ENCODE measurements around the gene GRID2. TPM values are rescaled to one million over a fixed set of nuclear protein-coding genes. Genes with fewer than 3 reads are reported as not detected.
"Not testable (repeated sequence)": the region's sequence is repeated elsewhere in the genome, so short reads cannot be mapped to it uniquely, and the experiment has no call there.

The GRID2 gene
- total RNA-seq, 1 donor from 2014 or later, result 1.3 TPM

DNA sequence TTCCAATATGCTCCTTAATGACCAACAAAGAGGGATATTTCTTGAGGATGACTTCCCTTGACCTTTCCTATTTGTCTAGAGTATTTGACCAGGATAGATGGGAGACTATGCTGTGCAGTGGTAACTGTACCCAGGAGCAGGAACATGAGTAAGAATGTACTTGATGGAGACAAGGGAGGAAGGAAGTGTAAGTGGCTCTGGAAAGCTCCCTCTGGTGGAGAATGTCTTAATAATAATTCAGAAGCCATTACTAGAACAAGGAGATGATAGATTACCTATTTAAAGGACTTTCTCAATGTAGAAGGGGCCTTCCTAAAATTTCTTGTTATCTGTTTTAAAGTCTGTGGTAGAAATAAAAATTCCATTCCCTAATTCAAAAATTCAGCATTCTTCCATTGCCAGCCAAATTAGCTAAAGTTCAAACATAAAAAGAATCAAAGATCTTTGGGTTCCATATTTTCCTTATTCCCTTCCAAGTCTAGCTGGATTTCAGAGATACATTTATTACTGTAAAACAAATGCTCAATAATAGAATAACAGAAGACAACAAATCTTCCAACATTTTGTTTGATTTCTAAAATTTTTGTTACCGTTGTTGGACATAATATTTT is 83.8 kb downstream of the GRID2 start:
- H3K27me3 Mint-ChIP-seq (ENCODE audit: low read depth), result no peaks in the 10 kb centered on the region
- TF ChIP-seq, protein P1, sequence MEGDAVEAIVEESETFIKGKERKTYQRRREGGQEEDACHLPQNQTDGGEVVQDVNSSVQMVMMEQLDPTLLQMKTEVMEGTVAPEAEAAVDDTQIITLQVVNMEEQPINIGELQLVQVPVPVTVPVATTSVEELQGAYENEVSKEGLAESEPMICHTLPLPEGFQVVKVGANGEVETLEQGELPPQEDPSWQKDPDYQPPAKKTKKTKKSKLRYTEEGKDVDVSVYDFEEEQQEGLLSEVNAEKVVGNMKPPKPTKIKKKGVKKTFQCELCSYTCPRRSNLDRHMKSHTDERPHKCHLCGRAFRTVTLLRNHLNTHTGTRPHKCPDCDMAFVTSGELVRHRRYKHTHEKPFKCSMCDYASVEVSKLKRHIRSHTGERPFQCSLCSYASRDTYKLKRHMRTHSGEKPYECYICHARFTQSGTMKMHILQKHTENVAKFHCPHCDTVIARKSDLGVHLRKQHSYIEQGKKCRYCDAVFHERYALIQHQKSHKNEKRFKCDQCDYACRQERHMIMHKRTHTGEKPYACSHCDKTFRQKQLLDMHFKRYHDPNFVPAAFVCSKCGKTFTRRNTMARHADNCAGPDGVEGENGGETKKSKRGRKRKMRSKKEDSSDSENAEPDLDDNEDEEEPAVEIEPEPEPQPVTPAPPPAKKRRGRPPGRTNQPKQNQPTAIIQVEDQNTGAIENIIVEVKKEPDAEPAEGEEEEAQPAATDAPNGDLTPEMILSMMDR (conservative IDR thresholded peaks at IDR 0.05), result peak; percentile 78
- H3K4me1 Mint-ChIP-seq, result peaks cover 3% of the 10 kb centered on the region
- no peaks in the 10 kb centered on the region for H3K36me3 Mint-ChIP-seq (ENCODE audit: low read depth)
- H3K4me3 Mint-ChIP-seq, result no peak overlapping the region
- DNase-seq (ENCODE audit: low read depth, low spot score), result peak; percentile 8
- no peak overlapping the region for H3K27ac Mint-ChIP-seq (ENCODE audit: unreplicated experiment)
- no peaks in the 10 kb centered on the region for H3K9me3 Mint-ChIP-seq

DNA sequence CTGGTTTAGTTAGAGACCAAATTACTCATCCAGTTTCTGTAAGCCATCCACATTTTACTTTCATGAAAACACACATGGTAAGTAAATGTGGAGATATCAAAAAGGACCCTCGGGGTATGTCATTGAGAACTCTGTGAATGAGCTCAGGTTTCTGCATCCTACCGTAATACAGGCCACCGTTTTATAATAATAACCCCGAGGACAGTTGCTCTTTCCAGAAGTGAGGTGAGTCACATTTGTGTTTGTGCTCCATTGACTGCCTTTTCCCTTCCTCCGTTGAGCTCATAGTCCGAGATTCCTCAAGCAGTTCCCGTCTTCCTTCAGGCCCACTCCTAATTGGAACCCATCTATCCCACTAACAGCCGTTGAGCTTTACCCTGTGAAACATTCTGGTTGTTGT is 95.3 kb downstream of the GRID2 start:
- no peaks in the 10 kb centered on the region for H3K4me1 Mint-ChIP-seq
- no peak for DNase-seq (ENCODE audit: low read depth, low spot score)
- no peak overlapping the region for H3K4me3 Mint-ChIP-seq
- TF ChIP-seq, protein P1 (conservative IDR thresholded peaks at IDR 0.05), result no peak
- no peaks in the 10 kb centered on the region for H3K27me3 Mint-ChIP-seq (ENCODE audit: low read depth)
- H3K27ac Mint-ChIP-seq (ENCODE audit: unreplicated experiment), result no peak overlapping the region
- H3K9me3 Mint-ChIP-seq, result no peaks in the 10 kb centered on the region
- no peaks in the 10 kb centered on the region for H3K36me3 Mint-ChIP-seq (ENCODE audit: low read depth)

DNA sequence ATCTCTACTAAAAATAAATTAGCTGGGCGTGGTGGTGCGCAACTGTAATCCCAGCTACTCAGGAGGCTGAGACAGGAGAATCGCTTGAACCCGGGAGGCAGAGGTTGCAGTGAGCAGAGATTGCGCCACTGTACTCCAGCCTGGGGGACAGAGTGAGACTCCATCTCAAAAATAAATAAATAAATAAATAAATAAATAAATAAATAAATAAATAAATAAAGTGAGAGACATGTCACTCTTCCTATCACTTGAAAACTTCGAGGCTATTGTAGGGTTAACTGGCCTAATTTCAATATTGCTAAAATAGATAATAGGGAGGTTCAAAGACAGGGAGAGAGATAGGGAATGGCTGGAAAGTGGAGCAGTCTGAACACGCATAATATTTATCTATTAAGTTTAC is 99.8 kb downstream of the GRID2 start:
- H3K4me3 Mint-ChIP-seq; H3K36me3 Mint-ChIP-seq (ENCODE audit: low read depth); H3K9me3 Mint-ChIP-seq; H3K27me3 Mint-ChIP-seq (ENCODE audit: low read depth); H3K27ac Mint-ChIP-seq (ENCODE audit: unreplicated experiment); DNase-seq (ENCODE audit: low read depth, low spot score); H3K4me1 Mint-ChIP-seq: not testable (repeated sequence)

DNA sequence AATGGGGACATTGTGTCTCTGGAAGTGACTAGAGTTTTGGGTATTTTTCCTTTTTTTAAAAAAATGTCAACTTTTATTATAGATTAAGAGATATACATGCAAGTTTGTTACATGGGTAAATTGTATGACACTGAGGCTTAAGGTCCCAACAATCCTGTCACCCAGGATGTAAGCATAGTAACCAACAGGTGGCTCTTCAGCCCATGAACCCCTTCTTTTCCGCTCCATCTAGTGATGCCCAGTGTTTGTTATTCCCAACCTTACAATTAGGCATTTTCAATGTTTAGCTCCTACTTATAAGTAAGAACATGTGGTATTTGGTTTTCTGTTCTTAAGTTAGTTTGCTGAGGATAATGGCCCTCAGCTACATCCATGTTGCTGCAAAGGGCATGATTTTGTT is 102.7 kb downstream of the GRID2 start:
- no peak overlapping the region for H3K4me3 Mint-ChIP-seq
- TF ChIP-seq, protein P1 (conservative IDR thresholded peaks at IDR 0.05), result no peak
- no peaks in the 10 kb centered on the region for H3K36me3 Mint-ChIP-seq (ENCODE audit: low read depth)

DNA sequence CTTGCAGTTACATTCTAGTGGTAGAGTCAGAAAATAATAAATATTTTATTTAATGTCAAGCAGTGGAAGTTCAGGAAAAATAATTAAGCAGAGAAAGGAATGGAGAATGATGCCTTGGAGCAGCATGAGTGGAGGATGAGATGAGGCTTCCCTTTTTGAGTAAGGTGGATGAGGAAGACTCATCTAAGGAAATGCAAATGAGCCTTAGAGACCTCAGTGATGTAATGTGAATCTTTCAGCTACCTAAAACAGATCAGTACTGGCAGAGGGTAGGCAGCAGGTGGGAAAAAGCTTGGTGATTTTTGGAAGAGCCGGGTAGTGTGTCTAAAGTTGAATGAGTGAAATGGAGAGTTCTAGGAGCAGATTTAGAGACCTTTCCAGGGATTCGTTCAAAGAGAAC is 118.2 kb downstream of the GRID2 start:
- DNase-seq (ENCODE audit: low read depth, low spot score), result no peak
- Mint-ChIP-seq H3K4me1 (no peaks in the 10 kb centered on the region), H3K36me3 (ENCODE audit: low read depth) (no peaks in the 10 kb centered on the region), H3K27me3 (ENCODE audit: low read depth) (no peaks in the 10 kb centered on the region), H3K9me3 (no peaks in the 10 kb centered on the region), H3K4me3 (no peak overlapping the region), H3K27ac (ENCODE audit: unreplicated experiment) (no peak overlapping the region)
- TF ChIP-seq, protein P1 (conservative IDR thresholded peaks at IDR 0.05), result no peak

More for the DNA sequence above, 102.7 kb downstream of the GRID2 start:
- no peak for DNase-seq (ENCODE audit: low read depth, low spot score)
- H3K4me1 Mint-ChIP-seq, result no peaks in the 10 kb centered on the region
- no peaks in the 10 kb centered on the region for H3K27me3 Mint-ChIP-seq (ENCODE audit: low read depth)
- peaks cover 2% of the 10 kb centered on the region for H3K9me3 Mint-ChIP-seq
- no peak overlapping the region for H3K27ac Mint-ChIP-seq (ENCODE audit: unreplicated experiment)

DNA sequence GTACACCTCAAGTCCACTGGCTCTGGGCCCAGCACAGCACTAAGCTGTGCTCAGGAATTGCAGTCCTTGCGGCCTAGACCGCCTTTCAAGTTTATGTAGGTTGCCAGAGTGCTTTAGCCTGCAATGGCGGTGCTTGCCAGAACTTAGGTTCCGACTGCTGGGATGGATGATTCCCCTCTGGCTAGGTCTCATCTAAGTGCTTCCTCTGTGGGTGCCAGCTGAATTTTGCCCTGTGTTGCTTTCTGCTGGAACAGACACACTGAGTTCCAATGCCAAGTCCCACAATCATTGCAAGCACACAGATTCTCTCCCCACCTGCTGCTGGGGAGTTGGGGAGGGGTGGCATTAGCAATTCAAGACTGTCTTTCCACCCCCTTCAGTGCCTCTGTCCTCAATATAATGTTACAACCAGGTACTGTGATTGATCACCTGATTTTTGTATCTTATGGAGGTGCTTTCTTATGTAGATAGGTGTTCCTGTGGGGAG is 129.5 kb downstream of the GRID2 start:
- TF ChIP-seq, protein P1 (conservative IDR thresholded peaks at IDR 0.05), result no peak
- H3K4me1 Mint-ChIP-seq, result no peaks in the 10 kb centered on the region
- no peak overlapping the region for H3K27ac Mint-ChIP-seq (ENCODE audit: unreplicated experiment)
- DNase-seq (ENCODE audit: low read depth, low spot score), result no peak
- H3K27me3 Mint-ChIP-seq (ENCODE audit: low read depth), result no peaks in the 10 kb centered on the region
- peaks cover 3% of the 10 kb centered on the region for H3K36me3 Mint-ChIP-seq (ENCODE audit: low read depth)
- peaks cover 10% of the 10 kb centered on the region for H3K9me3 Mint-ChIP-seq
- no peak overlapping the region for H3K4me3 Mint-ChIP-seq

DNA sequence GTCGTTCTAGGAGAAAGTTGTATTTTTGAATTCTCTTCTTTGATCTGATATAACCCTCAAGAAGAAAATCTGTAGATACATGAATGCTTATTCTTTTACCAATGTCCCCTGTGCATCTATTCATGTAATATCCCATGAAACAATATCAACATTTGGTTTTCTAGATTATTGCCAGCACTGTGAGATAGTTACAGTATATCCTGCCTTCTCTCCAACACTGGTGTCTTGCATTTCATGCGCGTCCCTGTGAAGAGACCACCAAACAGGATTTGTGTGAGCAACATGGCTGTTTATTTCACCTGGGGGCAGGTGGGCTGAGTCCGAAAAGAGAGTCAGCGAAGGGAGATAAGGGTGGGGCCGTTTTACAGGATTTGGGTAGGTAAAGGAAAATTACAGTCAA is 135.0 kb downstream of the GRID2 start:
- DNase-seq (ENCODE audit: low read depth, low spot score); H3K4me3 Mint-ChIP-seq; H3K4me1 Mint-ChIP-seq; H3K36me3 Mint-ChIP-seq (ENCODE audit: low read depth); H3K27ac Mint-ChIP-seq (ENCODE audit: unreplicated experiment); H3K9me3 Mint-ChIP-seq: not testable (repeated sequence)
- peaks cover 24% of the 10 kb centered on the region for H3K27me3 Mint-ChIP-seq (ENCODE audit: low read depth)

DNA sequence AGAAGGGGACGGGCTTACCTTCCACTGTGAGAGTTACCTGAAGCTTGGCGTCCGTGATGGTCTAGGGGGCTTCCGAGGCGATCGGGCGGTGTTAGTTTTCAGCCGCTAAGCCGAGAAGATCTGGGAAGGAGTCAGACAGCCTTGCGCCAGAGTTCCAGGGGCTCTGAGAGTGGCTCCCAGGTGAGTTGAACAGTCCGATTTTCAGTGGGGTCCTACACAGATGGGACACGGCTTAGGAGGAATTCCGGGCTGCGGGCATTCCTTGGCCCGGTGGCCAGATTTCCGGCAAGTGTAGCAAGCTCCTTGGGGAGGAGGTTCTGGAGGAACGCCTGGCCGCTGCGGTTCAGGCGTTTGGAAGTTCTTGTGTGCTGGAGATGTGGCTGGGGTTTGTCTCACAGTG is 138.4 kb downstream of the GRID2 start:
- not testable (repeated sequence) for H3K9me3 Mint-ChIP-seq; DNase-seq (ENCODE audit: low read depth, low spot score); H3K27ac Mint-ChIP-seq (ENCODE audit: unreplicated experiment); H3K36me3 Mint-ChIP-seq (ENCODE audit: low read depth); H3K4me3 Mint-ChIP-seq; H3K4me1 Mint-ChIP-seq
- H3K27me3 Mint-ChIP-seq (ENCODE audit: low read depth), result peaks cover 28% of the 10 kb centered on the region

Data from neural crest cell (in vitro differentiated cells).